Activated T-helper 1 cell treated with anti-CD3 and anti-CD28 coated beads, Interleukin-12 subunit alpha, Interleukin-12 subunit beta, Interleukin-2, Interleukin-4 antibody, amounts not matched to agents 30 ng/mL and 10 ng/mL and 1 ng/mL, durations not matched to agents 14 hours and 24 hours and 36 hours (primary cell): ENCODE results near the gene NLRC5. TPM values are rescaled to one million over a fixed set of nuclear protein-coding genes. Genes with fewer than 3 reads are reported as not detected.
A peak's percentile ranks its signal among the peaks of the same experiment; 100 is the strongest.
"Not testable (repeated sequence)": the region's sequence is repeated elsewhere in the genome, so short reads cannot be mapped to it uniquely, and the experiment has no call there.

Experiments used
- DNase-seq: peaks from one replicate; pipeline ENCODE4 v3.0.0; 2021; ENCODE audit warnings: low spot score
- H3K27ac Mint-ChIP-seq: one replicate; pipeline ENCODE4 v1.8.0; 2021; ENCODE audit warnings: mild to moderate bottlenecking, mixed read lengths
- H3K27me3 Mint-ChIP-seq: one replicate; pipeline ENCODE4 v1.8.0; 2022; ENCODE audit warnings: mild to moderate bottlenecking, moderate library complexity, mixed read lengths; ENCODE audit not compliant: insufficient read depth
- H3K36me3 Mint-ChIP-seq: one replicate; pipeline ENCODE4 v1.8.0; 2021; ENCODE audit warnings: low read depth, mixed read lengths
- H3K4me1 Mint-ChIP-seq: one replicate; pipeline ENCODE4 v1.8.0; 2021; ENCODE audit warnings: low read depth, mixed read lengths
- H3K4me3 Mint-ChIP-seq: one replicate; pipeline ENCODE4 v1.8.0; 2021; ENCODE audit warnings: mild to moderate bottlenecking, moderate library complexity, mixed read lengths
- H3K9me3 Mint-ChIP-seq: one replicate; pipeline ENCODE4 v1.8.0; 2021; ENCODE audit warnings: mixed read lengths
- intact Hi-C: fragments of 100-400 bp; cut with micrococcal nuclease; formaldehyde crosslinking; loops from one replicate; pipeline ENCODE4 v1.15.1; 2024
- total RNA-seq: library from RNA; stranded (reverse); gene quantifications from 2 replicates; pipeline ENCODE4 v1.2.3, GENCODE V29; 2022

The NLRC5 gene
- total RNA-seq, 1 donor from 2014 or later, result 175 TPM

GRCh38 chr16:57060323-57061083, 71.1 kb downstream of the NLRC5 start:
- Mint-ChIP-seq H3K36me3 (peaks cover 45% of the 10 kb centered on the region), H3K4me3 (no peak overlapping the region), H3K9me3 (no peaks in the 10 kb centered on the region), H3K27me3 (no peaks in the 10 kb centered on the region), H3K27ac (peak overlapping the region; percentile 42), H3K4me1 (no peaks in the 10 kb centered on the region)
- no peak for DNase-seq
- intact Hi-C loops, result no loop called here

- H3K36me3 Mint-ChIP-seq, result peaks cover 42% of the 10 kb centered on the region
- no peaks in the 10 kb centered on the region for H3K9me3 Mint-ChIP-seq
- intact Hi-C loops, result no loop called here
- H3K27me3 Mint-ChIP-seq, result no peaks in the 10 kb centered on the region
- no peaks in the 10 kb centered on the region for H3K4me1 Mint-ChIP-seq
- peak overlapping the region; percentile 61 for H3K27ac Mint-ChIP-seq
- no peak for DNase-seq
- H3K4me3 Mint-ChIP-seq, result no peak overlapping the region
These were observed 71.9 kb downstream of the NLRC5 start for GRCh38 chr16:57061084-57061905.

DNA sequence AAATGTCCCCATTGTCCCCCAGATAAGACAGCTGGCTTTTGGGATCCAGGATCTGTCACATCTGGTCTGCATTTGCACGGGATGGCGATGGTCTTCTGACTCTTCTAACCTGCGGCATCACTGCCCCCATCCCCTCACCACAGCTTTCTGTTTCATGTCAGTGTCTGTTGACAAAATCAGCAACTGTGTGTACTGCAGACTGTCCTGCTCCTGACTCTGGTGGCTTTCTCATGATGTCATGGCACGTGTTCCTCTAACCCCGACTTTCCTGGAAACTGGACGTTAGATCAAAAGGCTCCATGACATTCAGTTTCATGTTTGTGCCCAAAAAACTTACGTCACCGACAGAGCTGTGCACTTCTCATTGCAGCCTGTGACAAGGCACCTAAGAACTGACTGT, 73.0 kb downstream of the NLRC5 start:
- no peaks in the 10 kb centered on the region for H3K27me3 Mint-ChIP-seq

GRCh38 chr16:57063189-57063588, 73.8 kb downstream of the NLRC5 start:
- H3K4me3 Mint-ChIP-seq, intact Hi-C loops, H3K27me3 Mint-ChIP-seq, H3K4me1 Mint-ChIP-seq, DNase-seq, H3K27ac Mint-ChIP-seq, H3K9me3 Mint-ChIP-seq: not testable (repeated sequence)
- H3K36me3 Mint-ChIP-seq, result peaks cover 39% of the 10 kb centered on the region

More for the DNA sequence above, 73.0 kb downstream of the NLRC5 start:
- Mint-ChIP-seq H3K4me3 (no peak overlapping the region), H3K36me3 (peaks cover 48% of the 10 kb centered on the region), H3K4me1 (no peaks in the 10 kb centered on the region), H3K9me3 (no peaks in the 10 kb centered on the region), H3K27ac (no peak overlapping the region)
- intact Hi-C loops, result no loop called here
- DNase-seq, result no peak

GRCh38 chr16:57064995-57065394, 75.6 kb downstream of the NLRC5 start:
- Mint-ChIP-seq H3K36me3 (peaks cover 45% of the 10 kb centered on the region), H3K27ac (no peak overlapping the region), H3K4me1 (peaks cover 6% of the 10 kb centered on the region), H3K4me3 (no peak overlapping the region), H3K27me3 (no peaks in the 10 kb centered on the region), H3K9me3 (no peaks in the 10 kb centered on the region)
- intact Hi-C loops, result no loop called here
- no peak for DNase-seq

DNA sequence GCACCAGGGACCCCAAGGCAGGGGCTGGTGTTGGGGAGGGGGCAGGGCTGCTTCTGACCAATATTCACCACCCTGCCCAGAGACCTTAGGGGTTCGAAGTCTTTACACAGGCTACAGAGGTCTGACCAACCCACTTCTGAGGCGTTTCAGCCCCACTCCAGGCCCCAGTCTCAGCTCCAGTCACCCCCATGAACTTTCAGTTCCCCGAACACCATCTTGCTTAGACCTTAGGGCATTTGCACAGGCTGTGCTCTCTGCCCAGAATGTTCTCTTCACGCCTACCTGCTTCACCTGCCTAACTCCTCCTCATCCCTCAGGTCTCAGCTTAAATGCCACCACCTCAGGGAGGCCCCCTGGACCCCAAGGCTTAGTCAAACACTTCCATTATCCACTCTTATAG, 77.3 kb downstream of the NLRC5 start:
- peaks cover 11% of the 10 kb centered on the region for H3K4me1 Mint-ChIP-seq
- H3K9me3 Mint-ChIP-seq, result no peaks in the 10 kb centered on the region
- H3K36me3 Mint-ChIP-seq, result peaks cover 51% of the 10 kb centered on the region
- DNase-seq, result no peak
- H3K4me3 Mint-ChIP-seq, result no peak overlapping the region
- no peaks in the 10 kb centered on the region for H3K27me3 Mint-ChIP-seq
- intact Hi-C loops, result no loop called here
- no peak overlapping the region for H3K27ac Mint-ChIP-seq

DNA sequence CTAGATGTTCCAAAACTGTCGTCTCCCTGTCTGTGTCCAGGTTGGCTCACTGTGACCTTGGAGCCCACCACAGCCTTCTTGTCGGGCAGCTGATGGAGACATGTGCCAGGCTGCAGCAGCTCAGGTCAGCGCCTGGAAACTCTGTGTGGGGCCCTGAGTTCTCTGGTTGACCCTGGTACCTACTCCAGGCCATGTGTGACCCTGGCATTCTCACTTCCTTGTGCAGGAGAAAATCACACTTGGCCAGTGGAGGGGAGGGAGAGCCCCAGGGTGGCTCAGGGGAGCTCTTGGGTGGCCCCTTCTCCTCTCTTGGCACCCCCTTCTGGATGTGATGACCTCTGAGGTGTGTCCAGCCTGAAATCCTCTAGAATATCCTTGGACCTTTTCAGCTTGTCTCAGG, 78.0 kb downstream of the NLRC5 start:
- peaks cover 11% of the 10 kb centered on the region for H3K4me1 Mint-ChIP-seq
- H3K36me3 Mint-ChIP-seq, result peaks cover 50% of the 10 kb centered on the region
- no peaks in the 10 kb centered on the region for H3K27me3 Mint-ChIP-seq
- H3K27ac Mint-ChIP-seq, result no peak overlapping the region
- no peak for DNase-seq
- H3K9me3 Mint-ChIP-seq, result no peaks in the 10 kb centered on the region
- no peak overlapping the region for H3K4me3 Mint-ChIP-seq
- intact Hi-C loops, result no loop called here

GRCh38 chr16:57069053-57069452, 79.7 kb downstream of the NLRC5 start:
- intact Hi-C loops, result no loop called here
- Mint-ChIP-seq H3K4me1 (peaks cover 11% of the 10 kb centered on the region), H3K9me3 (no peaks in the 10 kb centered on the region), H3K27ac (no peak overlapping the region), H3K36me3 (peaks cover 56% of the 10 kb centered on the region), H3K4me3 (no peak overlapping the region), H3K27me3 (no peaks in the 10 kb centered on the region)
- DNase-seq, result no peak

- H3K36me3 Mint-ChIP-seq, result peaks cover 54% of the 10 kb centered on the region
- intact Hi-C loops, result no loop called here
- no peaks in the 10 kb centered on the region for H3K9me3 Mint-ChIP-seq
These were observed 80.4 kb downstream of the NLRC5 start for GRCh38 chr16:57069635-57070370.

DNA sequence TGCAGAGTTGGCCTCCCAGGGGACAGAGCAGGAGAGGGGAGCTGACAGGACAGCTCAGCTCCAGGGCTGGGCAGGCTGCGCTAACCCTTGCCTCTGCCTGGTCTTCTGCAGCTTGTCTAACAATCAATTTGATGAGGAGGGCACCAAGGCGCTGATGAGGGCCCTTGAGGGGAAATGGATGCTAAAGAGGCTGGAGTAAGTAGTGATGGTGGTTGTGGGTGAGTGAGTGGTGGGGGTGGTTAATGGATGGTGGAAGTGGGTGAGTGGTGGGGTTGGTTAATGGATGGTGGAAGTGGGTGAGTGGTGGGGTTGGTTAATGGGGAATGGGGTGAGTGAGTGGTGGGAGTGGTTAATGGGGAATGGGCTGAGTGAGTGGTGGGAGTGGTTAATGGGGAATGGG, 81.1 kb downstream of the NLRC5 start:
- no peak overlapping the region for H3K4me3 Mint-ChIP-seq
- peaks cover 11% of the 10 kb centered on the region for H3K4me1 Mint-ChIP-seq
- H3K27ac Mint-ChIP-seq, result peak overlapping the region; percentile 64
- no peak for DNase-seq
- H3K36me3 Mint-ChIP-seq, result peaks cover 54% of the 10 kb centered on the region
- no peaks in the 10 kb centered on the region for H3K9me3 Mint-ChIP-seq
- H3K27me3 Mint-ChIP-seq, result no peaks in the 10 kb centered on the region
- intact Hi-C loops, result no loop called here

More at GRCh38 chr16:57069635-57070370, 80.4 kb downstream of the NLRC5 start:
- no peak overlapping the region for H3K4me3 Mint-ChIP-seq
- no peak for DNase-seq
- H3K4me1 Mint-ChIP-seq, result peaks cover 11% of the 10 kb centered on the region
- no peaks in the 10 kb centered on the region for H3K27me3 Mint-ChIP-seq
- H3K27ac Mint-ChIP-seq, result peak overlapping the region; percentile 55

DNA sequence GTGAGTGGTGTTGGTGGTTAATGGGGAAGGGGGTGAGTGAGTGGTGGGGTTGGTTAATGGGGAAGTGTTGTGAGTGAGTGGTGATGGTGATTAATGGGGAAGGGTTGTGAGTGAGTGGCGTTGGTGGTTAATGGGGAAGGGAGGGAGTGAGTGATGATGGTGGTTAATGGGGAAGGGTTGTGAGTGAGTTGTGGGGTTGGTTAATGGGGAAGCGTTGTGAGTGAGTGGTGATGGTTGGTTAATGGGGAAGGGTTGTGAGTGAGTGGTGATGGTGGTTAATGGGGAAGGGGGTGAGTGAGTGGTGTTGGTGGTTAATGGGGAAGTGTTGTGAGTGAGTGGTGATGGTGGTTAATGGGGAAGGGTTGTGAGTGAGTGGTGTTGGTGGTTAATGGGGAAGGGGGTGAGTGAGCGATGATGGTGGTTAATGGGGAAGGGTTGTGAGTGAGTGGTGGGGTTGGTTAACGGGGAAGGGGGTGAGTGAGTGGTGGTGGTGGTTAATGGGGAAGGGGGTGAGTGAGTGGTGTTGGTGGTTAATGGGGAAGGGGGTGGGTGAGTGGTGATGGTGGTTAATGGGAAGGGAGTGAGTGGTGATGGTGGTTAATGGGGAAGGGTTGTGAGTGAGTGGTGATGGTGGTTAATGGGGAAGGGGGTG, 81.8 kb downstream of the NLRC5 start:
- intact Hi-C loops, H3K27me3 Mint-ChIP-seq, DNase-seq, H3K4me3 Mint-ChIP-seq, H3K9me3 Mint-ChIP-seq: not testable (repeated sequence)
- peaks cover 11% of the 10 kb centered on the region for H3K4me1 Mint-ChIP-seq
- H3K27ac Mint-ChIP-seq, result peak overlapping the region; percentile 76
- H3K36me3 Mint-ChIP-seq, result peaks cover 57% of the 10 kb centered on the region

DNA sequence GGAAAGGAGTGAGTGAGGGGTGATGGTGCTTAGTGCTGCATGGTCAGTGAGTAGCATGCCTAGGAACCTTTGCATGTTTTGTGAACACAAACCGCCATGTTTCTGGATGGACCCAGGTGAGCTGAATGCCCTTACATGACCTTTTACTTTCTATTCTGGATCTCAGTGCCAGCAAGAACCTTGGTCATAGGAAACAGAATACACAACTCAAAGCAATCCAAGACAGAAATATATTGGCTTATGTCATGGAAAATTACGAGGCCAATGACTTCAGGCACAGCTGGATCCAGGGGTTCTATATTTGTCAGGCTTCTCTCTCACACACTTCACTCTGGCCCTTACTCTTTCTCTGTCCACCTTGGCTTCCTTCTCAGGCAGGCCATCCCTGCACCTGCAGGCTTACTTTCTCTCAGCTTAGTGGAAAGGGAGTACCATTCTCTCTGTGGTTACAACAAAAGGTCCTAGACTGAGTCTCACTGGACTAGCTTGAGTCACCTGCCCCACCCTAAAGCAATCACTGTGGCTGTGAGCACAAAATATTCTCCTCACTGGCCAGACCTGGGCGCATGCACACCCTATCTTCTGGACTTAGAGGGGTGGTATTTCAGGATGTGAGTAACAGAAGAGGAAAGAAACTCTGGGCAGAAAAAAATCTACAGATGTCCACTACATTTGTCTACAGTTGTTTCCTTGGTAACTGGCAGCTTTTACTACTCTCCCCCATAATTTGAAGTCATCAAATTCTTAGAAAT, 82.7 kb downstream of the NLRC5 start:
- intact Hi-C loops, result no loop called here
- Mint-ChIP-seq H3K27me3 (no peaks in the 10 kb centered on the region), H3K4me3 (no peak overlapping the region), H3K36me3 (peaks cover 59% of the 10 kb centered on the region), H3K9me3 (no peaks in the 10 kb centered on the region), H3K27ac (peak overlapping the region; percentile 76), H3K4me1 (peaks cover 11% of the 10 kb centered on the region)
- no peak for DNase-seq
